Large intestine (tissue), 3 donors: Measurements from ENCODE around the gene TMED7. TPM values are rescaled to one million over a fixed set of nuclear protein-coding genes. Genes with fewer than 3 reads are reported as not detected.
"Not testable (repeated sequence)": the region's sequence is repeated elsewhere in the genome, so short reads cannot be mapped to it uniquely, and the experiment has no call there.

Experiments used
- DNase-seq, 2 donors: peaks; one replicate each; pipeline versions ENCODE4 v3.0.0 to v3.0.0-alpha.2; 2013
- H3K27ac ChIP-seq: one replicate; pipeline ENCODE4 v1.5.1; 2013; ENCODE audit warnings: low read length
- H3K27me3 ChIP-seq: 2 replicates; pipeline ENCODE4 v1.6.1; 2013; ENCODE audit warnings: low read length; ENCODE audit not compliant: control insufficient read depth, insufficient read depth
- H3K36me3 ChIP-seq: 2 replicates; pipeline ENCODE4 v1.6.1; 2013; ENCODE audit warnings: low read length; ENCODE audit not compliant: control insufficient read depth, insufficient read depth
- H3K4me1 ChIP-seq: one replicate; pipeline ENCODE4 v1.6.1; 2013; ENCODE audit warnings: low read length; ENCODE audit not compliant: control insufficient read depth, insufficient read depth
- H3K4me3 ChIP-seq: one replicate; pipeline ENCODE4 v1.5.1; 2013; ENCODE audit warnings: low read length
- H3K9me3 ChIP-seq: one replicate; pipeline ENCODE4 v1.6.1; 2013; ENCODE audit warnings: mild to moderate bottlenecking, low read depth, low read length, moderate library complexity; ENCODE audit not compliant: control insufficient read depth
- WGBS: methylation state at CpG from one replicate; pipeline ENCODE4 v1.1.5; 2013; ENCODE audit warnings: low lambda C conversion rate; ENCODE audit not compliant: insufficient coverage; 5-methylcytosine and 5-hydroxymethylcytosine counted together
- polyA plus RNA-seq: library from polyadenylated mRNA; unstranded; fragments of 120-200 nt; gene quantifications from one replicate; pipeline ENCODE4 v1.2.1, GENCODE V29; 2013

TMED7 gene
- polyA plus RNA-seq, 1 donor = 107 TPM

GRCh38 chr5:115656404-115656803 lies 30.6 kb upstream of the TMED7 start:
- H3K4me1 ChIP-seq = no peaks in the 10 kb centered on the region
- no peaks in the 10 kb centered on the region for H3K36me3 ChIP-seq
- H3K27ac ChIP-seq = no peak overlapping the region
- 100% methylated on average over 1 of the region's 1 CpG for WGBS
- H3K27me3 ChIP-seq = peaks cover 3% of the 10 kb centered on the region
- no peaks in the 10 kb centered on the region for H3K9me3 ChIP-seq
- DNase-seq = no peak
- H3K4me3 ChIP-seq = no peak overlapping the region

- no peaks in the 10 kb centered on the region for H3K36me3 ChIP-seq
- no peak overlapping the region for H3K4me3 ChIP-seq
- no peak for DNase-seq
- no peaks in the 10 kb centered on the region for H3K4me1 ChIP-seq
- no peak overlapping the region for H3K27ac ChIP-seq
- H3K9me3 ChIP-seq = no peaks in the 10 kb centered on the region
- no CpG with 5 or more reads among the region's 1 CpG for WGBS
- H3K27me3 ChIP-seq = peaks cover 3% of the 10 kb centered on the region
These were observed 30.2 kb upstream of the TMED7 start for GRCh38 chr5:115655994-115656393.

GRCh38 chr5:115649541-115649940 lies 23.7 kb upstream of the TMED7 start:
- DNase-seq = no peak
- Histone ChIP-seq H3K27ac (no peak overlapping the region), H3K4me3 (no peak overlapping the region), H3K27me3 (peaks cover 6% of the 10 kb centered on the region), H3K36me3 (no peaks in the 10 kb centered on the region), H3K4me1 (no peaks in the 10 kb centered on the region), H3K9me3 (no peaks in the 10 kb centered on the region)
- WGBS = 100% methylated on average over 1 of the region's 1 CpG

GRCh38 chr5:115648056-115648455 lies 22.2 kb upstream of the TMED7 start:
- no peaks in the 10 kb centered on the region for H3K36me3 ChIP-seq
- H3K27me3 ChIP-seq = peaks cover 6% of the 10 kb centered on the region
- no peak overlapping the region for H3K27ac ChIP-seq
- no peak for DNase-seq
- no peaks in the 10 kb centered on the region for H3K4me1 ChIP-seq
- no peak overlapping the region for H3K4me3 ChIP-seq
- WGBS = no CpG with 5 or more reads among the region's 3 CpGs
- H3K9me3 ChIP-seq = no peaks in the 10 kb centered on the region

GRCh38 chr5:115645386-115645785 lies 19.6 kb upstream of the TMED7 start:
- H3K27me3 ChIP-seq, H3K27ac ChIP-seq, H3K4me1 ChIP-seq, H3K9me3 ChIP-seq, DNase-seq, H3K36me3 ChIP-seq, H3K4me3 ChIP-seq: not testable (repeated sequence)
- no CpG with 5 or more reads among the region's 5 CpGs for WGBS

GRCh38 chr5:115644046-115644445 lies 18.2 kb upstream of the TMED7 start:
- Histone ChIP-seq H3K4me1 (no peaks in the 10 kb centered on the region), H3K4me3 (no peak overlapping the region), H3K9me3 (no peaks in the 10 kb centered on the region), H3K27ac (no peak overlapping the region), H3K27me3 (peaks cover 9% of the 10 kb centered on the region), H3K36me3 (no peaks in the 10 kb centered on the region)
- no peak for DNase-seq
- WGBS = no CpG with 5 or more reads among the region's 2 CpGs

GRCh38 chr5:115641948-115642347 lies 16.1 kb upstream of the TMED7 start:
- H3K27me3 ChIP-seq = peaks cover 9% of the 10 kb centered on the region
- no peaks in the 10 kb centered on the region for H3K36me3 ChIP-seq
- H3K9me3 ChIP-seq = no peaks in the 10 kb centered on the region
- H3K4me1 ChIP-seq = no peaks in the 10 kb centered on the region
- no peak for DNase-seq
- 100% methylated on average over 1 of the region's 1 CpG for WGBS
- H3K27ac ChIP-seq = no peak overlapping the region
- H3K4me3 ChIP-seq = no peak overlapping the region

GRCh38 chr5:115640274-115640673 lies 14.4 kb upstream of the TMED7 start:
- Histone ChIP-seq H3K27ac (no peak overlapping the region), H3K27me3 (peaks cover 5% of the 10 kb centered on the region), H3K4me3 (no peak overlapping the region), H3K4me1 (no peaks in the 10 kb centered on the region), H3K36me3 (no peaks in the 10 kb centered on the region), H3K9me3 (no peaks in the 10 kb centered on the region)
- no CpG with 5 or more reads among the region's 2 CpGs for WGBS
- no peak for DNase-seq

- H3K27me3 ChIP-seq = peaks cover 5% of the 10 kb centered on the region
- WGBS = 83% methylated on average over 1 of the region's 1 CpG
- no peak overlapping the region for H3K4me3 ChIP-seq
- no peak for DNase-seq
- no peak overlapping the region for H3K27ac ChIP-seq
- no peaks in the 10 kb centered on the region for H3K4me1 ChIP-seq
- H3K9me3 ChIP-seq = no peaks in the 10 kb centered on the region
- H3K36me3 ChIP-seq = no peaks in the 10 kb centered on the region
These were observed 13.5 kb upstream of the TMED7 start for GRCh38 chr5:115639377-115639776.

GRCh38 chr5:115637507-115637906 lies 11.7 kb upstream of the TMED7 start:
- no peak for DNase-seq
- no peaks in the 10 kb centered on the region for H3K9me3 ChIP-seq
- no peak overlapping the region for H3K4me3 ChIP-seq
- no peaks in the 10 kb centered on the region for H3K4me1 ChIP-seq
- WGBS = 100% methylated on average over 2 of the region's 4 CpGs
- no peaks in the 10 kb centered on the region for H3K36me3 ChIP-seq
- H3K27me3 ChIP-seq = peaks cover 5% of the 10 kb centered on the region
- no peak overlapping the region for H3K27ac ChIP-seq

- Histone ChIP-seq H3K4me1 (no peaks in the 10 kb centered on the region), H3K4me3 (no peak overlapping the region), H3K27ac (no peak overlapping the region), H3K36me3 (no peaks in the 10 kb centered on the region), H3K27me3 (peaks cover 2% of the 10 kb centered on the region), H3K9me3 (no peaks in the 10 kb centered on the region)
- no peak for DNase-seq
- no CpG with 5 or more reads among the region's 1 CpG for WGBS
These were observed 10.2 kb upstream of the TMED7 start for GRCh38 chr5:115636008-115636407.
